ENCODE measurements around the gene TNS3.

- TF ChIP-seq, protein P1, sequence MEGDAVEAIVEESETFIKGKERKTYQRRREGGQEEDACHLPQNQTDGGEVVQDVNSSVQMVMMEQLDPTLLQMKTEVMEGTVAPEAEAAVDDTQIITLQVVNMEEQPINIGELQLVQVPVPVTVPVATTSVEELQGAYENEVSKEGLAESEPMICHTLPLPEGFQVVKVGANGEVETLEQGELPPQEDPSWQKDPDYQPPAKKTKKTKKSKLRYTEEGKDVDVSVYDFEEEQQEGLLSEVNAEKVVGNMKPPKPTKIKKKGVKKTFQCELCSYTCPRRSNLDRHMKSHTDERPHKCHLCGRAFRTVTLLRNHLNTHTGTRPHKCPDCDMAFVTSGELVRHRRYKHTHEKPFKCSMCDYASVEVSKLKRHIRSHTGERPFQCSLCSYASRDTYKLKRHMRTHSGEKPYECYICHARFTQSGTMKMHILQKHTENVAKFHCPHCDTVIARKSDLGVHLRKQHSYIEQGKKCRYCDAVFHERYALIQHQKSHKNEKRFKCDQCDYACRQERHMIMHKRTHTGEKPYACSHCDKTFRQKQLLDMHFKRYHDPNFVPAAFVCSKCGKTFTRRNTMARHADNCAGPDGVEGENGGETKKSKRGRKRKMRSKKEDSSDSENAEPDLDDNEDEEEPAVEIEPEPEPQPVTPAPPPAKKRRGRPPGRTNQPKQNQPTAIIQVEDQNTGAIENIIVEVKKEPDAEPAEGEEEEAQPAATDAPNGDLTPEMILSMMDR (IDR thresholded peaks at IDR 0.05; ENCODE audit: insufficient read depth, low read length), result no peak
- TF ChIP-seq REST (IDR thresholded peaks at IDR 0.05; ENCODE audit: insufficient replicate concordance, low read depth), result no peak
- no peak for TF ChIP-seq POLR2AphosphoS5 (IDR thresholded peaks at IDR 0.05; ENCODE audit: low read depth)
- TF ChIP-seq GABPA (IDR thresholded peaks at IDR 0.05; ENCODE audit: low read depth), result no peak
Observed at GRCh38 chr7:47293884-47294555, 287.9 kb downstream of the TNS3 start.

Measured in HL-60 (cell line).